ENCODE measurements around the gene MEX3B. TPM values are rescaled to one million over a fixed set of nuclear protein-coding genes. Genes with fewer than 3 reads are reported as not detected.
A peak's percentile ranks its signal among the peaks of the same experiment; 100 is the strongest.

MEX3B gene
- total RNA-seq, 6 experiments from 2014 or later: 0.39 to 1.7 (median 0.84) TPM

GRCh38 chr15:82044373-82045178 is 1.2 kb downstream of the MEX3B start:
- intact Hi-C loops (cut with DNase I): no loop called here
- Histone ChIP-seq H3K36me3 (no peaks in the 10 kb centered on the region), H3K27me3 (peaks cover 0 to 11% of the 10 kb centered on the region in 2 donors), H3K4me1 (peaks cover 0 to 11% (median 0%) of the 10 kb centered on the region in 4 donors), H3K27ac (peak overlapping the region in 1 of 3 donors; percentile 31), H3K9me3 (no peaks in the 10 kb centered on the region), H3K4me3 (peak overlapping the region; percentile 71 to 84 (median 75))
- WGBS (ENCODE audit: insufficient coverage, low coverage, low lambda C conversion rate, missing lambda C conversion rate): 0% methylated on average over 2 of the region's 54 CpGs
- ATAC-seq (no peak), DNase-seq (peak in 2 of 3 donors; percentile 41 to 51)
- TF ChIP-seq, protein P1, sequence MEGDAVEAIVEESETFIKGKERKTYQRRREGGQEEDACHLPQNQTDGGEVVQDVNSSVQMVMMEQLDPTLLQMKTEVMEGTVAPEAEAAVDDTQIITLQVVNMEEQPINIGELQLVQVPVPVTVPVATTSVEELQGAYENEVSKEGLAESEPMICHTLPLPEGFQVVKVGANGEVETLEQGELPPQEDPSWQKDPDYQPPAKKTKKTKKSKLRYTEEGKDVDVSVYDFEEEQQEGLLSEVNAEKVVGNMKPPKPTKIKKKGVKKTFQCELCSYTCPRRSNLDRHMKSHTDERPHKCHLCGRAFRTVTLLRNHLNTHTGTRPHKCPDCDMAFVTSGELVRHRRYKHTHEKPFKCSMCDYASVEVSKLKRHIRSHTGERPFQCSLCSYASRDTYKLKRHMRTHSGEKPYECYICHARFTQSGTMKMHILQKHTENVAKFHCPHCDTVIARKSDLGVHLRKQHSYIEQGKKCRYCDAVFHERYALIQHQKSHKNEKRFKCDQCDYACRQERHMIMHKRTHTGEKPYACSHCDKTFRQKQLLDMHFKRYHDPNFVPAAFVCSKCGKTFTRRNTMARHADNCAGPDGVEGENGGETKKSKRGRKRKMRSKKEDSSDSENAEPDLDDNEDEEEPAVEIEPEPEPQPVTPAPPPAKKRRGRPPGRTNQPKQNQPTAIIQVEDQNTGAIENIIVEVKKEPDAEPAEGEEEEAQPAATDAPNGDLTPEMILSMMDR (IDR thresholded peaks at IDR 0.05): no peak

- no peaks in the 10 kb centered on the region for H3K36me3 ChIP-seq
- no peak overlapping the region for H3K27ac ChIP-seq
- peak overlapping the region in 2 of 3 donors; percentile 71 to 84 for H3K4me3 ChIP-seq
- no peak for ATAC-seq
- DNase-seq: peak in 1 of 3 donors; percentile 21
- intact Hi-C loops (cut with DNase I): no loop called here
- TF ChIP-seq, protein P1 (IDR thresholded peaks at IDR 0.05): no peak
- TF ChIP-seq POLR2A (IDR thresholded peaks at IDR 0.05): no peak
- H3K27me3 ChIP-seq: peaks cover 0 to 11% of the 10 kb centered on the region in 2 donors
- WGBS (ENCODE audit: insufficient coverage, low coverage, low lambda C conversion rate, missing lambda C conversion rate): 30% methylated on average over 9 of the region's 51 CpGs
- H3K9me3 ChIP-seq: no peaks in the 10 kb centered on the region
- H3K4me1 ChIP-seq: peaks cover 0 to 11% (median 0%) of the 10 kb centered on the region in 4 donors
Observed at GRCh38 chr15:82043796-82044372, 1.9 kb downstream of the MEX3B start.

DNA sequence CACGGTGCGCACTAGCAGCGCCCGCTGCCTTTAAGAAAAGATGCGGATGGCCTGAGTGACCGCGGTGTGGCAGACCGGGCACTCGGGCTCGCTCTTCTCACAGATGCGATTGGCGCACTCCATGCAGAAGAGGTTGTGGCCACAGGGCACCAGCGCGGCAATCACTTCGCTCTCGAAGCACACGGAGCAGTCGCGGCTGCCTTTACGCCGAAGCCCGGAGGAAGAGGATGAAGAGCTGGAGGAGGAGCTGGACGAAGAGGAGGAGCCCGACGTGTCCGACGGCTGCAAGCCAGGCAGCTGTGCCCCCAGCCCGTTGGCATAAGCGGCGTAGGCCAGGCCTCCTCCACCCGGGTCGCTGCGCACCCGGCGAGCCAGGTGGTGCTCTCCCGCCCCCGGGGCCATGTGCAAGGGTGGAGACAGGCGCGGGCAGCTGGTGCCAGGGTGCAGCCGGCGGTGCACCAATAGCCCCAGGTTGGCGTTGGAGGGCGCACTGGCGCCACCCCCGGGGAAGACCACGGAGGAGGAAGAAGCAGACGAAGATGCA is 2.6 kb downstream of the MEX3B start:
- intact Hi-C loops (cut with DNase I): no loop called here
- no peaks in the 10 kb centered on the region for H3K9me3 ChIP-seq
- no peak overlapping the region for H3K27ac ChIP-seq
- no peaks in the 10 kb centered on the region for H3K36me3 ChIP-seq
- no peak for TF ChIP-seq POLR2A (IDR thresholded peaks at IDR 0.05)
- TF ChIP-seq, protein P1 (IDR thresholded peaks at IDR 0.05): no peak
- 60% methylated on average over 1 of the region's 47 CpGs for WGBS (ENCODE audit: insufficient coverage, low coverage, low lambda C conversion rate, missing lambda C conversion rate)
- DNase-seq (peak in 1 of 3 donors; percentile 22), ATAC-seq (no peak)
- H3K4me1 ChIP-seq: peaks cover 0 to 11% (median 0%) of the 10 kb centered on the region in 4 donors
- H3K4me3 ChIP-seq: no peak overlapping the region
- peaks cover 0 to 11% of the 10 kb centered on the region in 2 donors for H3K27me3 ChIP-seq

DNA sequence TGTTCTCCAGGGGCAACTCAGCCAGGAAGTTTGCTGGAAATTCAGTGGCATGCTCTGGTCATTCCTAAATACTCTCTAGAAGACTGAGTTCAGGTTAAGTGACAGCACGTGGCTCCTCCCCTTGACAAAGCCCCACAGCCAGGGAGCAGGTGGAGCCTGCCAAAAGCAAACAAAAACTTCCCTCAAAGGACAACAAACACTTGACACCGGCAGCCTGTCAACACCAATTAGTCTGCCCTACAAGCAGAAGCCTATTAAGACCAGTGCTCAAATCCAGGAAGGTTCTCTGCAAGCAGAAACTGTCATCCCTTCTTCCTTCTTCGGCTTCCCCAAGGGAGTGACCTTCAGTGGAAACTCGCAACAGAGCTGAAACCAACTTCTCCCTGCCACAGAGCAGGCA is 5.0 kb downstream of the MEX3B start:
- Histone ChIP-seq H3K4me1 (peaks cover 0 to 11% (median 0%) of the 10 kb centered on the region in 4 donors), H3K9me3 (no peaks in the 10 kb centered on the region), H3K27me3 (peaks cover 0 to 3% of the 10 kb centered on the region in 2 donors), H3K4me3 (no peak overlapping the region), H3K36me3 (no peaks in the 10 kb centered on the region), H3K27ac (no peak overlapping the region)
- peak; percentile 56 to 75 (median 67) for ATAC-seq
- intact Hi-C loops (cut with DNase I): no loop called here
- no peak for TF ChIP-seq POLR2A (IDR thresholded peaks at IDR 0.05)
- TF ChIP-seq, protein P1 (IDR thresholded peaks at IDR 0.05): no peak
- 8% methylated on average over 2 of the region's 4 CpGs for WGBS (ENCODE audit: insufficient coverage, low coverage, low lambda C conversion rate, missing lambda C conversion rate)
- peak in 1 of 3 donors; percentile 48 for DNase-seq
